Measurements from ENCODE around the gene ZBTB16. TPM values are rescaled to one million over a fixed set of nuclear protein-coding genes. Genes with fewer than 3 reads are reported as not detected.

ZBTB16 gene
- total RNA-seq, 3 donors from 2014 or later: 236 to 358 (median 271) TPM

DNA sequence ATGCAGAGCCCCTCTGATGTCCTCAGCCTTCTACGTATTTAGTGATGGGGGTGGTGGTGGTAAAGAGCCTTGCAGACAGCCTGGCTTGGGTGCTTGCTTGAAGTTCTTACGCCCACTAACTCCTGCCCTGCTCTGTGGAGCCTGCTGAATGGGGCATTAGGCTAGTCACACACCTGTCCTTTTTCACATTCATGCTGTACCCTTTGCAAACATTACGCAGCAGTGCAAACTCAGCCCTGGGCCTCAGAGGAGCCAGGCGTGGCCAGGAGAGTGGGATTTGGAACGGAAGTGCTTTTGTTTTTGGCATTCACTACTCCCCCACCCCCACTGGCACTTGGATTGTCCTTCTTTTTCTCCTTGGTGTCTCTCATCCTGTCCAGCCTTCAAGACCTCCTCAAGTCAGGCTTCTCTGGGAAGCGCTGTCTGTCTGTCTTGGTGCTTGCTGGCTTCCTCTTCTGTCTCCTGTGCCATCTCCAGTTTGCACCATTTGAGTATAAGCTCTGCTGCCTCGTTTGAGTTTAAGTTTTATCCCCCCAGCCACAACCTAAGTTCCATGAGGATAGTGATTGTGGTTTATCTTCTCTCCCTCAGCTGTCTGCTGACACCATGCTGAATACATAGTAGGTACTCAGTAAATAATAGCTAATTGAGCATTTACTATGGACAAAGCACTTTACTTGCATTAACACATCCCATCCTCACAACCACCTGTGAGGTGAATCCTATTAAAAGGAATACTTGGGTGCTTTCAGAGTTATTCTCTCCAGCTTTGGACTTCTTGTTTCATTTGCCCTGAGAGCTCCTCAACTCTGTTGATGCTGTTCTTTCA, 26.7 kb downstream of the ZBTB16 start:
- H3K36me3 ChIP-seq: no peaks in the 10 kb centered on the region

DNA sequence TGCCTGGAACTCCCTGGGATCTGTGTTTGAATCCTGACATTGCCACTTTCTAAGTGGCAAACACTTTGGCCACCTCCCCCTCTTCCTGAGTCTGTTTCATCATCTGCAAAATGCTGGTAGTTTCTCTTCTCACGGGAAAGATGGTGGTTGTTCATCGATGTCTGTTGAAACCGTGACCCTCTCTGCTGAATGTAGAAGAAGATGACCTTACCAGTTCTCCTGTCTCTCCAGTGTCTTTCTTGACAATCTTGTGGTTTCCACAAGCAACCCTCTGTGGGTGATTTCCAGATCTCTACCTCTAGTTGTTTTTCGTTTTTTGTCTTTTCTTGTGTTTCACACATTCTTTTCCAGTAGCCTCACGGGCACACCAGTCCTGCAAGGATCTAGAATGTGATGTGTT, 27.5 kb downstream of the ZBTB16 start:
- peak overlapping the region in 1 of 2 donors; percentile 5 for H3K27ac ChIP-seq
- no peaks in the 10 kb centered on the region for H3K9me3 ChIP-seq
- intact Hi-C loops (cut with DNase I; ENCODE audit: low total_unique reads): no loop called here
- no peaks in the 10 kb centered on the region for H3K36me3 ChIP-seq
- H3K4me1 ChIP-seq: peaks cover 5 to 35% of the 10 kb centered on the region in 2 donors
- H3K4me3 ChIP-seq: no peak overlapping the region
- no peaks in the 10 kb centered on the region for H3K27me3 ChIP-seq
- TF ChIP-seq POLR2AphosphoS5 (IDR thresholded peaks at IDR 0.05): no peak
- TF ChIP-seq, protein P1, sequence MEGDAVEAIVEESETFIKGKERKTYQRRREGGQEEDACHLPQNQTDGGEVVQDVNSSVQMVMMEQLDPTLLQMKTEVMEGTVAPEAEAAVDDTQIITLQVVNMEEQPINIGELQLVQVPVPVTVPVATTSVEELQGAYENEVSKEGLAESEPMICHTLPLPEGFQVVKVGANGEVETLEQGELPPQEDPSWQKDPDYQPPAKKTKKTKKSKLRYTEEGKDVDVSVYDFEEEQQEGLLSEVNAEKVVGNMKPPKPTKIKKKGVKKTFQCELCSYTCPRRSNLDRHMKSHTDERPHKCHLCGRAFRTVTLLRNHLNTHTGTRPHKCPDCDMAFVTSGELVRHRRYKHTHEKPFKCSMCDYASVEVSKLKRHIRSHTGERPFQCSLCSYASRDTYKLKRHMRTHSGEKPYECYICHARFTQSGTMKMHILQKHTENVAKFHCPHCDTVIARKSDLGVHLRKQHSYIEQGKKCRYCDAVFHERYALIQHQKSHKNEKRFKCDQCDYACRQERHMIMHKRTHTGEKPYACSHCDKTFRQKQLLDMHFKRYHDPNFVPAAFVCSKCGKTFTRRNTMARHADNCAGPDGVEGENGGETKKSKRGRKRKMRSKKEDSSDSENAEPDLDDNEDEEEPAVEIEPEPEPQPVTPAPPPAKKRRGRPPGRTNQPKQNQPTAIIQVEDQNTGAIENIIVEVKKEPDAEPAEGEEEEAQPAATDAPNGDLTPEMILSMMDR (IDR thresholded peaks at IDR 0.05): no peak
- TF ChIP-seq POLR2A (IDR thresholded peaks at IDR 0.05): no peak
- DNase-seq (ENCODE audit: low spot score in 2 of 2): no peak

More for the DNA sequence above, 26.7 kb downstream of the ZBTB16 start:
- no peaks in the 10 kb centered on the region for H3K27me3 ChIP-seq
- peaks cover 9 to 38% of the 10 kb centered on the region in 2 donors for H3K4me1 ChIP-seq
- TF ChIP-seq POLR2AphosphoS5 (IDR thresholded peaks at IDR 0.05) (no peak), POLR2A (IDR thresholded peaks at IDR 0.05) (no peak)
- TF ChIP-seq, protein P1 (IDR thresholded peaks at IDR 0.05): no peak
- peak overlapping the region in 1 of 3 donors; percentile 29 for H3K4me3 ChIP-seq
- H3K27ac ChIP-seq: peak overlapping the region in 1 of 2 donors; percentile 16
- peak in 1 of 2 donors; percentile 64 for DNase-seq (ENCODE audit: low spot score in 2 of 2)
- intact Hi-C loops (cut with DNase I; ENCODE audit: low total_unique reads): no loop called here
- no peaks in the 10 kb centered on the region for H3K9me3 ChIP-seq

DNA sequence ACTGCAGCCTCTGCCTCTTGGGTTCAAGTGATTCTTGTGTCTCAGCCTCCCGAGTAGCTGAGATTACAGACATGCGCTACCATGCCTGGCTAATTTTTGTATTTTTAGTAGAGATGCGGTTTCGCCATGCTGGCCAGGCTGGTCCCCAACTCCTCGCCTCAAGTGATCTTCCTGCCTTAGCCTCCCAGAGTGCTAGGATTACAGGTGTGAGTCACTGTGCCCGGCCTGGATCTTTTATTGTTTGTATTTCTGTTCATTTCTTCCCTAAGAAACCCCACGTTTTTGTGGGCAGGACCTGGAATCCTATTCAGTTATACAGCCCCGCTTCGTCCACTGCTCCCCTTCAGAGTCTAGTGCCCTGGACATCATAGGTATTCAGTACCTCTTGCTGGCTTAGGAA, 28.7 kb downstream of the ZBTB16 start:
- peaks cover 5 to 35% of the 10 kb centered on the region in 2 donors for H3K4me1 ChIP-seq
- no peak for DNase-seq (ENCODE audit: low spot score in 2 of 2)
- intact Hi-C loops (cut with DNase I; ENCODE audit: low total_unique reads): no loop called here

DNA sequence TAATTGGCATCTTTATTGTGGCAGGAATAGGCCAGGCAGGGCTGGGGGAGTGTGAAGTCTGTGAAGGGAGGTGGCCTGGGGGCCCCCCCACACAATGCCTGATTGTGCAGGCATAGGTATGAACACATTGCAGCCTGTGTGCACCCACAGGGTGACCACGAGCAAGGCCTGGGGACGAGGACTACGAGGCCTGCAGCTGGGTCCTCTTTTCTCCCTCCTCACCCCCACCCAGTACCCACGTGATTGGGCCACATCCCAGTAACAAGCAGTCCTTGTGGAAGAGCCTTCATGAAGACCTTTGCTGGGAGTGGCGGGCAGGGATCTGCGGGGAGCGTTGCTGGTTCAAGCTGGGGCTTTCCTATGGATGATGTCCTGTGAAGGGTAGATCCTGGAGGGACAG, 29.3 kb downstream of the ZBTB16 start:
- Histone ChIP-seq H3K36me3 (no peaks in the 10 kb centered on the region), H3K9me3 (no peaks in the 10 kb centered on the region), H3K27me3 (no peaks in the 10 kb centered on the region), H3K4me1 (peaks cover 5 to 35% of the 10 kb centered on the region in 2 donors), H3K4me3 (no peak overlapping the region), H3K27ac (no peak overlapping the region)
- DNase-seq (ENCODE audit: low spot score in 2 of 2): no peak
- TF ChIP-seq, protein P1 (IDR thresholded peaks at IDR 0.05): no peak
- peak in 1 of 3 donors; percentile 32 for TF ChIP-seq POLR2AphosphoS5 (IDR thresholded peaks at IDR 0.05)
- intact Hi-C loops (cut with DNase I; ENCODE audit: low total_unique reads): no loop called here

More for the DNA sequence above, 28.7 kb downstream of the ZBTB16 start:
- TF ChIP-seq, protein P1 (IDR thresholded peaks at IDR 0.05): no peak
- TF ChIP-seq POLR2AphosphoS5 (IDR thresholded peaks at IDR 0.05) (no peak), POLR2A (IDR thresholded peaks at IDR 0.05) (no peak)
- Histone ChIP-seq H3K4me3 (no peak overlapping the region), H3K27ac (no peak overlapping the region), H3K9me3 (no peaks in the 10 kb centered on the region), H3K27me3 (no peaks in the 10 kb centered on the region), H3K36me3 (no peaks in the 10 kb centered on the region)

DNA sequence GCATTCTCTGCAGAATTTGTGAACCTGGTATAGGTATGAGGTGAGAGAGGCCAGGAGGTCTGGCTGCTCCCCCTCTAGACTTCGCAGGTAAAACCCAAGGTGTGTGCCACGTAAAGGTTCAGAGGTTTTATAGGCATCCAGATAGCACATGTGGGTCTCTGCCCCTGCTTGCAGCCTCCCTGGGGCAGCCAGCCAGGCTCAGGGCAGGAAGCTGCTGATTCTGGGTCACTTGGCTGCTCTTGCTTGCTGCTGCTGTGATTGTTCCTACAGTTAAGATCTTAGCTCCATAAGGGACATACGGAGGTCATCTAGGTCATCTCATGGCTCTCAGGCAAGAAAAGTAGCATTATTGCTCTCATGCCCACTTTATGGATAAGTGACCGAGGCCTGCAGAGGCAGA, 30.2 kb downstream of the ZBTB16 start:
- no peaks in the 10 kb centered on the region for H3K9me3 ChIP-seq
- peaks cover 5 to 30% of the 10 kb centered on the region in 2 donors for H3K4me1 ChIP-seq
- peak overlapping the region in 1 of 2 donors; percentile 30 for H3K27ac ChIP-seq
- DNase-seq (ENCODE audit: low spot score in 2 of 2): no peak
- no peaks in the 10 kb centered on the region for H3K27me3 ChIP-seq
- H3K4me3 ChIP-seq: peak overlapping the region in 1 of 3 donors; percentile 10
- H3K36me3 ChIP-seq: no peaks in the 10 kb centered on the region
- intact Hi-C loops (cut with DNase I; ENCODE audit: low total_unique reads): no loop called here
- TF ChIP-seq, protein P1 (IDR thresholded peaks at IDR 0.05): no peak
- TF ChIP-seq POLR2AphosphoS5 (IDR thresholded peaks at IDR 0.05) (no peak), POLR2A (IDR thresholded peaks at IDR 0.05) (no peak)
